HG03432 (cell line): ENCODE measurements around the gene PTPRS.
"Not testable (repeated sequence)": the region's sequence is repeated elsewhere in the genome, so short reads cannot be mapped to it uniquely, and the experiment has no call there.

Source experiments
- ATAC-seq: cut with Tn5 transposase; IDR thresholded peaks from one replicate; pipeline ENCODE4 v1.9.1; 2021; ENCODE audit warnings: mild to moderate bottlenecking, moderate library complexity; ENCODE audit not compliant: unreplicated experiment

The PTPRS gene

GRCh38 chr19:5340637-5341447, at the start of gene PTPRS:
Gene PTPRS (minus strand): TSS chr19:5340812. CDS start chr19:5286140, 54,672 bp downstream.
- ATAC-seq: no peak

DNA sequence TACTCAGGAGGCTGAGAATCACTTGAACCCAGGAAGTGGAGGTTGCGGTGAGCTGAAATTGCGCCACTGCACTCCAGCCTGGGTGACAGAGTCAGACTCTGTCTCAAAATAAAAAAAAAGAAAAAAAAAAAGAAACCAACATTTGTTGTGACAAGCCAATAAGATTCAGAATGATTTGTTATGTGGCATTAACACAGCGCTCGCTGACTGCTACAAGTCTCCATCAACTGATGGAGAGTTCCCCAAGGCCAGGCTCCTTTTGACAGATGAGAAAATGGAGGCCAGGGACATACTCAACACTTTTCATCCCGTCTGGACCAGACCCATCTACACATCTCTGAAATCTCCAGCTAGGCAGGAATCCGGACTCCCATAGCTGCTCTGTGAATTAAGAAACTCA, 48.7 kb upstream of the PTPRS start:
- ATAC-seq: no peak

DNA sequence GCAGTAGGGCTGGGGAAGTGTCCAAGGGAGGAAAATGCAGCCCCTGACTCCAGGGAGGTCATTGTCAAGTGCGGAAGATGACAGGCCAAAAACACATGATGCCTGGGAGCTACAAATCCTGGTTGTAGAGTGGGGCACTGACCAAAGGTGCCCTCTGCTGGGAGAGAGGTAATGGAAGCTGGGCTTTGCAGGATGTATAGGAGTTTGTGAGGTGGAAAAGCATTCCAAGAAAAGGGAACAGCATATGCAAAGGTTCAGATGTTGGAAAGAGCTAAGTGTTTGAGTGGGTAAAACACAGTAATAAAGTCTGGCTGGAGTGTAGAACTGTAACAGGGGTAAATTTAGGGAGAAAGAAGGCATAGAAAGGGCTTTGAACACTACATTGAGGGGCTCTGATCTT, 46.9 kb upstream of the PTPRS start:
- no peak for ATAC-seq

GRCh38 chr19:5386841-5387240, 46.2 kb upstream of the PTPRS start:
- no peak for ATAC-seq

GRCh38 chr19:5381197-5381596, 40.6 kb upstream of the PTPRS start:
- not testable (repeated sequence) for ATAC-seq

- ATAC-seq: no peak
Observed at GRCh38 chr19:5380215-5380919, 39.8 kb upstream of the PTPRS start.

- no peak for ATAC-seq
Observed at GRCh38 chr19:5376928-5377327, 36.3 kb upstream of the PTPRS start.

GRCh38 chr19:5372572-5373200, 32.1 kb upstream of the PTPRS start:
- ATAC-seq: no peak

- no peak for ATAC-seq
Observed at GRCh38 chr19:5369962-5370367, 29.4 kb upstream of the PTPRS start.

DNA sequence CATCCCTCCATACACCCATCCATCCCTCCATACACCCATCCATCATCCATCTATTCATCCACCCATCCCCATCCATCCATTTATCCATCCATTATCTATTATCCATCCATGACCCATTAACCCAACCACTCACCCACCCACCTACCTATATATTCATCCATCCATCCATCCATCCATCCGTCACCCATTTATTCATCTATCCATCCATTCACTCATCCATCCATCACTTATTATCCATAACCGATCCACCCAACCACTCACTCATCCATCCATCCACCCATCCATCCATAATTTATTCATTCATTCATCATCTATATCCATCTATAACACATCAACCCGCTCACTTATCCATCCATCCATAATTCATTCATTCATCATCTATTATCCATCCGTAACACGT, 28.7 kb upstream of the PTPRS start:
- ATAC-seq: no peak

- no peak for ATAC-seq
Observed at GRCh38 chr19:5367530-5368133, 27.0 kb upstream of the PTPRS start.

DNA sequence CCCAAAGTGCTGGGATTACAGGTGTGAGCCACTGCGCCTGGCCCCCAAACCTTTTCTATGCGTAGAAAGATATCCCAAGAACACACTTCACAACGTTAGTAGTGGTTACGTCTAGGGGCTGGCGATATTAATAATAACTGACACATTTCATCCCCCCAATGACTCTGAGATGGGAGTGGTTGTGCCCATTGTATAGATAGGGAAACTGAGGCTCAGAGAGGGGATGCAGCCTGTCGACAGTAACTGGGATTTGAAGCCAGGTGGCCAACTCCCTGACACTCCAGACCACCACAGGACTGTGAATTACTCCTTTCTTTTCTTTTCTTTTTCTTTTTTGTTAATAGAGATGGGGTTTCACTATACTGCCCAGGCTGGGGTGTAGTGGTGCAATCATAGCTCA, 25.3 kb upstream of the PTPRS start:
- ATAC-seq: no peak

GRCh38 chr19:5364674-5365073, 24.1 kb upstream of the PTPRS start:
- ATAC-seq: no peak

DNA sequence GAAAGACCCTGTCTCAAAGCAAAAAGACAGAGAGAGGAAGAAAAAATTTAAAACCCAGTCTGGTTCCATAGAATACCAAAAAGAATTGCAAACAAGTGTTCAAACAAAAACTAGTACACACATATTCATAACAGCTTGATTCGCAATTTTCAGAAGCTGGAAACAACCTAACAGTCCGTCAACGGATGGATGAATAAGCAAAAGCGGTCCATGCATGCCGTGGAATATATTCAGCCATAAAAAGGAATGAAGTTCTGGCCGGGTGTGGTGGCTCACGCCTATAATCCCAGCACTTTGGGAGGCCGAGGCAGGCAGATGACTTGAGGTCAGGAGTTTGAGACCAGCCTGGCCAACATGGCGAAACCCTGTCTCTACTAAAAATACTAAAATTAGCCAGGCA, 21.2 kb upstream of the PTPRS start:
- not testable (repeated sequence) for ATAC-seq

DNA sequence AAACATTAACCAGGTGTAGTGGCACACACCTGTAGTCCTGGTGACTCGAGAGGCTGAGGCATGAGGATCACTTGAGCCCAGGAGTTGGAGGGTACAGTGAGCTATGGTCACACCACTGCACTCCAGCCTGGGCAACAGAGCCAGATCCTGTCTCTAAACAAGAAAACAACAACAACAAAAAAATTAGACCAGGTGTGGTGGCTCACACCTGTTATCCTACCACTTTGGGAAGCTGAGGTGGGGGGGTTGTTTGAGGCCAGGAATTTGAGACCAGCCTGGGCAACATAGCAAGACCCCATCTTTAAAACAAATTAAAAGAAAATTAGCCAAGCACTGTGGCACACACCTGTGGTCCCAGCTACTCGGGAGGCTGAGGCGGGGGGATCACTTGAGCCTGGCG, 20.8 kb upstream of the PTPRS start:
- ATAC-seq: no peak

- no peak for ATAC-seq
Observed at GRCh38 chr19:5360003-5360780, 19.6 kb upstream of the PTPRS start.

DNA sequence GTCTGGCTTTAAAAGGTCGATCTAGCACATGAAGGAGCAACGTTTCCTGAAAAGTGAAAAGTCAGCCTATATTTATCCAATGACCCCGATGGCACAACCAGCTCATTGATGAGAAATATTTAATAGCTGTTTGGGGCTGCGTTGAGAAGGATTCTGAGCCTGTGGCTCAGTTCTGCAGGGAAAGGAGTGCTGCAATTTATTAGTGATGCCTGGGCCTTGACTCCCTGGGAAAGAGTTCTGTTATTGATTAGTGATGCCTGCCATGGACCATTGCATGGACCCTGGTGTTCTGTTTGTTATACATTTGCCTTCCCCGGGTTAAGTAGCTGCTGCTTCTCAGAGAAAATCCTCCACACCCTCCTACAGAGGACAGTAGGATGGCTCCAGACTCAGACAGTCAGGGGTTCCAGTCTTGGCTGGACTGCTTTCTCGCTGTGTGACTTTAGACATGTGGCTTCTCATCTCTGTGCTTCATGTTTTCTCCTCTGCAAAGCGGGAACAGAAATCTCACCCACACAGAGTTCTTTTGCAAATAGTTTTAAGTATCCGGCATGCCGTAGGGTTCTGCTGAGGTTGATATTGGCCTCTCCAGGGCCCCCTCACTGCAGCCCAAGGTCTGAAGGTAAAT, 17.7 kb upstream of the PTPRS start:
- ATAC-seq: no peak

DNA sequence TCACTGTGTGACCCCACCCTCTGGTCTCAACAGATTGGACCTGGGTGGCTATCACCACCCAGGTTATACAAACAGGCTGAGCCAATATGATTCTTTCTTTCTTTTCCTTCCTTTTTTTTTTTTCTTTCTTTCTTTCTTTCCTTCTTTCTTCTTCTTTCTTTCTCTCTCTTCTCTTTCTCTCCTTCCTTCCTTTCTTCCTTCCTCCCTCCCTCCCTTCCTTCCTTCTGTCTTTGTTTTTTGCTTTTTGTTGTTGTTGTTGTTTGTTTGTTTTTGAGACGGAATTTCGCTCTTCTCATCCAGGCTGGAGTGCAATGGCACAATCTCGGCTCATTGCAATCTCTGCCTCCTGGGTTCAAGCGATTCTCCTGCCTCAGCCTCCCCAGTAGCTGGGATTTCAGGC, 17.0 kb upstream of the PTPRS start:
- ATAC-seq: no peak

DNA sequence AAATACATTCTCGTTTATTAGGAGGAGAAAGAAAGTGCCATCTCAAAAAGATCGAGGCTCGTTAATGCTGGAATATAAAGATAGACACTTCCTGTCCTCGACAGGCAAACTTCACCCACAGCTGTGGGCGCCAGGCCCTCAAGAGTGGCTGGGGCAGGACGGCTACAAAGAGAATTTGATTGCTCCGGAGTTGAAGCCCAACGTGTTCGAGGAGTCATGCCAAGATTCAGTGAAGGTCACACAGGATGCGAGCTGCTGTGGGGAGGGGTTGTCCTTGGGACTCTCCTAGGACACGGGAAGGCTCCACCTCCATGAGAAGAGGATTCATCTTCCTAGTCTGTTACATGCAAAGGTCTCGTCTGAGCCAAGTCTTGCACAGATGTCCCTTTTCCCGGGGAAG, 16.3 kb upstream of the PTPRS start:
- ATAC-seq: no peak

- ATAC-seq: no peak
Observed at GRCh38 chr19:5356428-5356827, 15.8 kb upstream of the PTPRS start.
